ENCODE data around the gene LRRC4C.

Gene LRRC4C

GRCh38 chr11:40338062-40338461 is 1121.4 kb downstream of the LRRC4C start:
- TF ChIP-seq, protein P1, sequence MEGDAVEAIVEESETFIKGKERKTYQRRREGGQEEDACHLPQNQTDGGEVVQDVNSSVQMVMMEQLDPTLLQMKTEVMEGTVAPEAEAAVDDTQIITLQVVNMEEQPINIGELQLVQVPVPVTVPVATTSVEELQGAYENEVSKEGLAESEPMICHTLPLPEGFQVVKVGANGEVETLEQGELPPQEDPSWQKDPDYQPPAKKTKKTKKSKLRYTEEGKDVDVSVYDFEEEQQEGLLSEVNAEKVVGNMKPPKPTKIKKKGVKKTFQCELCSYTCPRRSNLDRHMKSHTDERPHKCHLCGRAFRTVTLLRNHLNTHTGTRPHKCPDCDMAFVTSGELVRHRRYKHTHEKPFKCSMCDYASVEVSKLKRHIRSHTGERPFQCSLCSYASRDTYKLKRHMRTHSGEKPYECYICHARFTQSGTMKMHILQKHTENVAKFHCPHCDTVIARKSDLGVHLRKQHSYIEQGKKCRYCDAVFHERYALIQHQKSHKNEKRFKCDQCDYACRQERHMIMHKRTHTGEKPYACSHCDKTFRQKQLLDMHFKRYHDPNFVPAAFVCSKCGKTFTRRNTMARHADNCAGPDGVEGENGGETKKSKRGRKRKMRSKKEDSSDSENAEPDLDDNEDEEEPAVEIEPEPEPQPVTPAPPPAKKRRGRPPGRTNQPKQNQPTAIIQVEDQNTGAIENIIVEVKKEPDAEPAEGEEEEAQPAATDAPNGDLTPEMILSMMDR (IDR thresholded peaks at IDR 0.05; ENCODE audit: insufficient read depth, low read length, poor library complexity, severe bottlenecking): no peak
- Histone ChIP-seq H3K27me3 (replicated peaks; ENCODE audit: control insufficient read depth, insufficient read depth, low read length) (no peaks in the 10 kb centered on the region), H3K4me3 (replicated peaks; ENCODE audit: low read depth, low read length) (no peak overlapping the region), H3K36me3 (ENCODE audit: control insufficient read depth, insufficient read depth, low read length) (no peaks in the 10 kb centered on the region)
- DNase-seq (ENCODE audit: extremely low read depth, insufficient read length): no peak

DNA sequence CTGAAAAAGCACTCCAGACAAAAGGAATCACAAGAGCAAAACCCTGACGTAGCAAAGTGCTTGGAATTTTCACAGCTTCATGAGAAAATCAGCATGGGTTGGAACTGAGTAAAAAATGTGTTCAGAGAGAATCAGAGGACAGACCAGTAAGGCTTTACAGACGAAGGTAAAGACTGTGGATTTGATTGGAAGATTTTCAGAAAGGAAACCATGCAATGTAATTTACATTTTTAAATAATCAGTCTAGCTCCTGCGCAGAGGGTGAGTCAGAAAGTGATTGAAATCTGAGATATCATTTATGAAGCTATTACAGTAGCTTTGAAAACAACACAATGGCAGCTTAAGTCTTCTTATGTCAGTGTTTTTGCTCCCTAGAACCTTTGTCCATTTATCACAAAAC is 1122.3 kb downstream of the LRRC4C start:
- H3K36me3 ChIP-seq (ENCODE audit: control insufficient read depth, insufficient read depth, low read length): no peaks in the 10 kb centered on the region
- DNase-seq (ENCODE audit: extremely low read depth, insufficient read length): no peak
- TF ChIP-seq, protein P1 (IDR thresholded peaks at IDR 0.05; ENCODE audit: insufficient read depth, low read length, poor library complexity, severe bottlenecking): no peak
- no peaks in the 10 kb centered on the region for H3K27me3 ChIP-seq (replicated peaks; ENCODE audit: control insufficient read depth, insufficient read depth, low read length)
- no peak overlapping the region for H3K4me3 ChIP-seq (replicated peaks; ENCODE audit: low read depth, low read length)

- TF ChIP-seq, protein P1 (IDR thresholded peaks at IDR 0.05; ENCODE audit: insufficient read depth, low read length, poor library complexity, severe bottlenecking): no peak
- no peak overlapping the region for H3K4me3 ChIP-seq (replicated peaks; ENCODE audit: low read depth, low read length)
- no peak for DNase-seq (ENCODE audit: extremely low read depth, insufficient read length)
- H3K27me3 ChIP-seq (replicated peaks; ENCODE audit: control insufficient read depth, insufficient read depth, low read length): no peaks in the 10 kb centered on the region
- H3K36me3 ChIP-seq (ENCODE audit: control insufficient read depth, insufficient read depth, low read length): no peaks in the 10 kb centered on the region
These were observed 1130.4 kb downstream of the LRRC4C start for GRCh38 chr11:40328890-40329614.

DNA sequence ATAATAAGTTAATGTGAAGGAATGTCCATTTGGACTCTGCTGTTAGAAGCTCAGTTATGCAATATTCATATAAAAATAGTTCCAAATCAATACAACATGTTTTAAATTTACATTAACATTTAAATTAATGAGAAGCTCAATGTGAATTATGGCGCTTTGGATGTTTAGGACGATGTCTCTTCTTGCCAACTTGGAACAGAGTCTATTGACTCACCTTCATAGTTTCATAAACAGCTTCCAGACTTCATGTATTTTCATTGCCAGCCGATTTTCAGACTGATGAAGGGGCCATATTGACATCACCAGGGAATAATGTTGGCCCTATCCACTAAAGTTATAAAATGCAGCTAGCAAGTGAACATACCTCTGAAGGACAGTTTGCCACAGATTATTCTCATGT is 1136.2 kb downstream of the LRRC4C start:
- H3K27me3 ChIP-seq (replicated peaks; ENCODE audit: control insufficient read depth, insufficient read depth, low read length): no peaks in the 10 kb centered on the region
- no peaks in the 10 kb centered on the region for H3K36me3 ChIP-seq (ENCODE audit: control insufficient read depth, insufficient read depth, low read length)
- DNase-seq (ENCODE audit: extremely low read depth, insufficient read length): no peak
- no peak overlapping the region for H3K4me3 ChIP-seq (replicated peaks; ENCODE audit: low read depth, low read length)
- TF ChIP-seq, protein P1 (IDR thresholded peaks at IDR 0.05; ENCODE audit: insufficient read depth, low read length, poor library complexity, severe bottlenecking): no peak

DNA sequence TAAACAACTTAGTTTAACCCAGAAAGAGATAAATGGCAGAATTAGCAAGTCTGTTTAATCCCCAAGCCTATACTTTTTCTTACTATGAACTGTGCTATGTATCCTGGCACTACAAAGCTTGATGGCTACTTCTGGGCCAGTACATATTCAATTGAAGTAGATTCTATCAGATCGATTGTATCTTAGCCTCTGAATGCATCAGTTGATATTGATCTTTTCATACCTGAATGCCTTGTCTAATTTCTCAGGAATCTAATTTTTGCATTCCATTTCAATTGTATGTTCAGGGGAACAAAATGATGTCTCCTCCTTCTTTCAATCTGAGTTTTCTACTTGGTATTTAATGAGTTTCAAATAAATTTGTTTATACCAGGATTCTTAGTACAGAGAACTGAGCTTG is 1137.9 kb downstream of the LRRC4C start:
- Histone ChIP-seq H3K27me3 (replicated peaks; ENCODE audit: control insufficient read depth, insufficient read depth, low read length) (no peaks in the 10 kb centered on the region), H3K36me3 (ENCODE audit: control insufficient read depth, insufficient read depth, low read length) (no peaks in the 10 kb centered on the region), H3K4me3 (replicated peaks; ENCODE audit: low read depth, low read length) (no peak overlapping the region)
- TF ChIP-seq, protein P1 (IDR thresholded peaks at IDR 0.05; ENCODE audit: insufficient read depth, low read length, poor library complexity, severe bottlenecking): no peak
- DNase-seq (ENCODE audit: extremely low read depth, insufficient read length): no peak

DNA sequence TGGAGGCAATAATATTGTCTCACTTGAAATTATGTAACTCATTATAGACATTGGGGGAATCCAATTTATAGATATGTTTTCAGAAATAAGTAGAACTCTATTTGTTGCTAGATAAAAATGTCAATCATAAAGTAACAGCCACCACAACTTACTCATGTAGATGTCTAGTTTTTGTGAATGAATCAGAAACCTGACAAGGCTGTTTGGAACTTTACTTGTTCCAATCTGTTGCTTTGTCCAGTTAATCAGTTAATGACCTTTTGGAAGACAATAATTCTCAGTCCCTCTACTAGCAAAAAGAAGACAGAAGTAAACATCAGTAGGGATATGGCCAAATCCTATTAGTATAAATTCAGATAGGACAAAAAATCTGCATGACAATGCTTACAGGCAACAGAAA is 1143.3 kb downstream of the LRRC4C start:
- Histone ChIP-seq H3K36me3 (ENCODE audit: control insufficient read depth, insufficient read depth, low read length) (no peaks in the 10 kb centered on the region), H3K4me3 (replicated peaks; ENCODE audit: low read depth, low read length) (no peak overlapping the region), H3K27me3 (replicated peaks; ENCODE audit: control insufficient read depth, insufficient read depth, low read length) (no peaks in the 10 kb centered on the region)
- no peak for DNase-seq (ENCODE audit: extremely low read depth, insufficient read length)
- TF ChIP-seq, protein P1 (IDR thresholded peaks at IDR 0.05; ENCODE audit: insufficient read depth, low read length, poor library complexity, severe bottlenecking): no peak
